ENCODE measurements around the gene DUSP19. TPM values are rescaled to one million over a fixed set of nuclear protein-coding genes. Genes with fewer than 3 reads are reported as not detected.

Gene DUSP19
- polyA plus RNA-seq, 1 of the 3 experiments (the other 2 are of a cell fraction): 0.85 TPM

DNA sequence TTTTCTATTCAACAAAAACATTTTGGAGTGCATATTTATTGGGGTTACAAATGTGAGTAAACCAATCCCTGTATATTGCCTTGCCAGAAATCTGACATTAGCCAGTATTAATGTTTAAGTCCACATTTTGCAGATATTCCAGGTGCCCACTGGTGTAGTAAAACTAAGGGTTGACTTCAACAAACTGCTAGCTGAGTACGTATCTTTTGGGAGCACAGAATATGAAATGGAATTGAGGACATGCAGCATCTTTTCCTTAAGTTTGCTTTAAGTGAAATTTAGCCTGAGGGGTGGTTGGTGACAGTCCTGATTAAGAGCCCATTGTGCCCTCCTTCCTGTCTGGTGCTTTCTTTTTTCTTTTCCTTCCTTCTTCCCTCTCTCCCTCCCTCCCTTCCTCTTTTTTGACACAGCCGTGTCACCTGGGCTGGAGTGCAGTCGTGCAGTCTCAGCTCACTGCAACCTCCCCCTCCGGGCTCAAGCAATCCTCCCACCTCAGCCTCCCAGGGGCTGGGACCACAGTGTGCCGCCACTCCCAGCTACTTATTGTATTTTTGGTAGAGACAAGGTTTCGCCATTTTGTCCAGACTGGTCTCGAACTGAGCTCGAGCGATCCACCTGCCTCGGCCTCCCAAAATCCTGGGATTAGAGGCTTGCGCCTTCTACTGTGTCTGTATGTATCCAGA is 47.3 kb downstream of the DUSP19 start:
- H3K36me3 ChIP-seq (replicated peaks in 1 of 2; ENCODE audit: control insufficient read depth in 1 of 2, insufficient read depth in 2 of 2, low read length in 1 of 2): peaks cover 8 to 21% of the 10 kb centered on the region in 2 experiments
- peak overlapping the region; percentile 85 for H3K4me2 ChIP-seq
- H2AFZ ChIP-seq (ENCODE audit: low read depth): peak overlapping the region; percentile 32; the same call in 1 of the 2 replicates
- H3K79me2 ChIP-seq (ENCODE audit: insufficient read depth): peaks cover 61% of the 10 kb centered on the region
- H3K27me3 ChIP-seq (ENCODE audit: insufficient read depth): no peaks in the 10 kb centered on the region
- 62% methylated on average over 11 of the region's 11 CpGs for WGBS (ENCODE audit: low lambda C conversion rate)
- peaks cover 4 to 8% of the 10 kb centered on the region in 2 experiments; a peak in 3 of 4 replicates for H3K4me1 ChIP-seq (ENCODE audit: control insufficient read depth in 1 of 2, insufficient read depth in 2 of 2, low read depth in 1 of 2, low read length in 1 of 2)
- TF ChIP-seq POLR2AphosphoS5 (IDR thresholded peaks at IDR 0.05; ENCODE audit: low read depth, low read length): no peak
- no peak for TF ChIP-seq EZH2phosphoT487 (IDR thresholded peaks at IDR 0.05; ENCODE audit: borderline replicate concordance, low read depth)
- TF ChIP-seq, protein P1, sequence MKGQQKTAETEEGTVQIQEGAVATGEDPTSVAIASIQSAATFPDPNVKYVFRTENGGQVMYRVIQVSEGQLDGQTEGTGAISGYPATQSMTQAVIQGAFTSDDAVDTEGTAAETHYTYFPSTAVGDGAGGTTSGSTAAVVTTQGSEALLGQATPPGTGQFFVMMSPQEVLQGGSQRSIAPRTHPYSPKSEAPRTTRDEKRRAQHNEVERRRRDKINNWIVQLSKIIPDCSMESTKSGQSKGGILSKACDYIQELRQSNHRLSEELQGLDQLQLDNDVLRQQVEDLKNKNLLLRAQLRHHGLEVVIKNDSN (IDR thresholded peaks at IDR 0.05; ENCODE audit: borderline replicate concordance, low read depth): no peak
- TF ChIP-seq, protein P2, sequence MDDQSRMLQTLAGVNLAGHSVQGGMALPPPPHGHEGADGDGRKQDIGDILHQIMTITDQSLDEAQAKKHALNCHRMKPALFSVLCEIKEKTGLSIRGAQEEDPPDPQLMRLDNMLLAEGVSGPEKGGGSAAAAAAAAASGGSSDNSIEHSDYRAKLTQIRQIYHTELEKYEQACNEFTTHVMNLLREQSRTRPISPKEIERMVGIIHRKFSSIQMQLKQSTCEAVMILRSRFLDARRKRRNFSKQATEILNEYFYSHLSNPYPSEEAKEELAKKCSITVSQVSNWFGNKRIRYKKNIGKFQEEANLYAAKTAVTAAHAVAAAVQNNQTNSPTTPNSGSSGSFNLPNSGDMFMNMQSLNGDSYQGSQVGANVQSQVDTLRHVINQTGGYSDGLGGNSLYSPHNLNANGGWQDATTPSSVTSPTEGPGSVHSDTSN (IDR thresholded peaks at IDR 0.05): no peak
- TF ChIP-seq GATA2 (CRISPR knock-in tag; IDR thresholded peaks at IDR 0.05): no peak
- TF ChIP-seq NRF1 (IDR thresholded peaks at IDR 0.05; ENCODE audit: low read depth, low read length): no peak
- no peak for TF ChIP-seq MEF2A (IDR thresholded peaks at IDR 0.05; ENCODE audit: borderline replicate concordance, low read depth)
- no peak for TF ChIP-seq GABPA (IDR thresholded peaks at IDR 0.05; ENCODE audit: low read depth)
- TF ChIP-seq RAD21 (IDR thresholded peaks at IDR 0.05; ENCODE audit: low read length): no peak
- no peak for TF ChIP-seq FOXJ3 (CRISPR knock-in tag; IDR thresholded peaks at IDR 0.05)
- no peak for TF ChIP-seq RFX5 (IDR thresholded peaks at IDR 0.05; ENCODE audit: low read length)
- TF ChIP-seq TAF1 (IDR thresholded peaks at IDR 0.05; ENCODE audit: borderline replicate concordance, low read depth, low read length): no peak
- no peak for TF ChIP-seq MXI1 (IDR thresholded peaks at IDR 0.05; ENCODE audit: low read depth, low read length)
- TF ChIP-seq, protein P3, sequence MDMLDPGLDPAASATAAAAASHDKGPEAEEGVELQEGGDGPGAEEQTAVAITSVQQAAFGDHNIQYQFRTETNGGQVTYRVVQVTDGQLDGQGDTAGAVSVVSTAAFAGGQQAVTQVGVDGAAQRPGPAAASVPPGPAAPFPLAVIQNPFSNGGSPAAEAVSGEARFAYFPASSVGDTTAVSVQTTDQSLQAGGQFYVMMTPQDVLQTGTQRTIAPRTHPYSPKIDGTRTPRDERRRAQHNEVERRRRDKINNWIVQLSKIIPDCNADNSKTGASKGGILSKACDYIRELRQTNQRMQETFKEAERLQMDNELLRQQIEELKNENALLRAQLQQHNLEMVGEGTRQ (IDR thresholded peaks at IDR 0.05; ENCODE audit: borderline replicate concordance, low read depth, low read length): no peak
- no peak for TF ChIP-seq TEAD4 (IDR thresholded peaks at IDR 0.05; ENCODE audit: borderline replicate concordance, insufficient read depth)
- TF ChIP-seq, protein P4, sequence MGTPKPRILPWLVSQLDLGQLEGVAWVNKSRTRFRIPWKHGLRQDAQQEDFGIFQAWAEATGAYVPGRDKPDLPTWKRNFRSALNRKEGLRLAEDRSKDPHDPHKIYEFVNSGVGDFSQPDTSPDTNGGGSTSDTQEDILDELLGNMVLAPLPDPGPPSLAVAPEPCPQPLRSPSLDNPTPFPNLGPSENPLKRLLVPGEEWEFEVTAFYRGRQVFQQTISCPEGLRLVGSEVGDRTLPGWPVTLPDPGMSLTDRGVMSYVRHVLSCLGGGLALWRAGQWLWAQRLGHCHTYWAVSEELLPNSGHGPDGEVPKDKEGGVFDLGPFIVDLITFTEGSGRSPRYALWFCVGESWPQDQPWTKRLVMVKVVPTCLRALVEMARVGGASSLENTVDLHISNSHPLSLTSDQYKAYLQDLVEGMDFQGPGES (IDR thresholded peaks at IDR 0.05; ENCODE audit: low read depth, low read length): no peak
- TF ChIP-seq SMC3 (IDR thresholded peaks at IDR 0.05; ENCODE audit: low read depth, low read length): no peak
- no peak for TF ChIP-seq NFIC (IDR thresholded peaks at IDR 0.05; ENCODE audit: borderline replicate concordance)
- no peaks in the 10 kb centered on the region for H3K9me3 ChIP-seq
- no peaks in the 10 kb centered on the region for H3K9me2 ChIP-seq
- H3K4me3 ChIP-seq (ENCODE audit: low read depth in 2 of 2, low read length in 1 of 2): peak overlapping the region; percentile 81 to 85; a peak in 2 of 4 replicates
- no peak for DNase-seq
- H3K9ac ChIP-seq: peak overlapping the region; percentile 75; the same call in 1 of the 2 replicates
- 0 out of 4 replicates have a peak overlapping the region, but pooled peaks of 1 of the 2 experiments have one; percentile 87 for H3K27ac ChIP-seq (ENCODE audit: low read depth in 2 of 2, low read length in 1 of 2)
- CTCF ChIA-PET: interaction anchor here (1.0 to 1.1 kb wide), 2 partner anchors 16 to 90 kb away, joined by 3 read pairs; no protein-coding TSS in a partner anchor
- POLR2A ChIA-PET: no interaction called here
- H4K20me1 ChIP-seq (ENCODE audit: insufficient read depth): no peaks in the 10 kb centered on the region
- peaks cover 9% of the 10 kb centered on the region for H3F3A ChIP-seq (replicated peaks; ENCODE audit: insufficient read depth)
